Hematopoietic multipotent progenitor cell treated with erythropoietin and hydrocortisone succinate and interleukin-3 and kit ligand, for 6 days (in vitro differentiated cells): ENCODE data around the gene PRKG1.

Source experiments
- DNase-seq: peaks from one replicate; pipeline ENCODE4 v3.0.0-alpha.2; 2015

The PRKG1 gene

DNA sequence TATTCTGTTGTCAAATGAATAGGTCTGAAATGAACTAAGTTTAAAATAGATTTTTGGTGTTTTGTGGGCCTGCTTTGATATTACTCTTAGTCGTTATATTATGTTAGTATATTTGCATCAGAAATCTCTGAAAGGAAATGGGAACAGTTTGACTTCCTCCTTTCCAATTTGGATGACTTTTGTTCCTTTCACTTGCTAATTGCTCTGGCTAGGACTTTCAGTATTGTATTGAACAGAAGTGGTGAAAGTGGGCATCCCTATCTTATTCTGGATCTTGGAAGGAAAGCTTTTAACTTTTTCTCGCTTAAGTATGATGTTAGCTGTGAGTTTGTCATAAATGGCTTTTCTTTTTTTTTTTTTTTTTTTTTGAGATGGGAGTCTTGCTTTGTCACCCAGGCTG, 966.2 kb downstream of the PRKG1 start:
- no peak for DNase-seq

- no peak for DNase-seq
Measured at GRCh38 chr10:52043811-52044210, 969.5 kb downstream of the PRKG1 start.

- no peak for DNase-seq
Measured at GRCh38 chr10:52048051-52048450, 973.8 kb downstream of the PRKG1 start.

- no peak for DNase-seq
Measured at GRCh38 chr10:52050429-52051047, 976.3 kb downstream of the PRKG1 start.

DNA sequence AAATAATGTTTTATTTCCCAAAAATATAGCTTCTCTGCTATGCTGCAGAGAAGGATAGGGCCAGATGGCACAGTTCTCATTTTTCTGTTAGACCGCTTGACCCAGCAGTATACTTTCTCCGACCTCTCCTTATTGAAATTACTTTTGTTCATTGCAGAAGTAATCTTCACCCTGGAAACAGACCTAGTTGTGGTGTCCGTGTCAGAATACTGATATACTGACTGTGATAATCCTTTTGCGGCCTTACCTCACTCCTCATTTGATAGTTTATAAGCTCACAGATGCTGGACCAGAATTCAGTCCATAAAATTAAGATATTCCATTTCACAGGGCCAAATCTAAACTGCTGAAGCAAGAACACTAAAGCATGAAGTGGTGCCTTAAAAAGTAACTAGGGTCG, 979.2 kb downstream of the PRKG1 start:
- DNase-seq = no peak

DNA sequence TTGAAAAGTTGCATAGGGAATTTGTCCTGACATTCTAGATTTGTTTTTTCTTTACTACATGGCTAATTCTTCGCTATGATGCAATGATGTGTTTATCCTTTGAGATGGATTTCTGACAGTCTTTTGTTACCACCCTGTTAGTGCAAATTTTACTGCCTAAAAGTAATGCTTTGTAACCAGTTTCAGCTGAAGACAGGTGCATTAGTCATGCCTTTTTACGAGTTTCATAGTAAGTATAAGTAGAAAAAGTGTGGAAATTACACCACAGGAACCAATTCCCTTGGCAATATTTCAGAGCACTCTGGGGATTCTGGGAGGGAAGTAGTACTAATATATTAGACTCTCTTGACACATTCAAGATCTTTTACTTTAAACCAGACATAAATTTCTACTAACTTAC, 982.0 kb downstream of the PRKG1 start:
- no peak for DNase-seq

- DNase-seq = no peak
Measured at GRCh38 chr10:52059089-52059488, 984.8 kb downstream of the PRKG1 start.

GRCh38 chr10:52063159-52063558, 988.9 kb downstream of the PRKG1 start:
- no peak for DNase-seq

DNA sequence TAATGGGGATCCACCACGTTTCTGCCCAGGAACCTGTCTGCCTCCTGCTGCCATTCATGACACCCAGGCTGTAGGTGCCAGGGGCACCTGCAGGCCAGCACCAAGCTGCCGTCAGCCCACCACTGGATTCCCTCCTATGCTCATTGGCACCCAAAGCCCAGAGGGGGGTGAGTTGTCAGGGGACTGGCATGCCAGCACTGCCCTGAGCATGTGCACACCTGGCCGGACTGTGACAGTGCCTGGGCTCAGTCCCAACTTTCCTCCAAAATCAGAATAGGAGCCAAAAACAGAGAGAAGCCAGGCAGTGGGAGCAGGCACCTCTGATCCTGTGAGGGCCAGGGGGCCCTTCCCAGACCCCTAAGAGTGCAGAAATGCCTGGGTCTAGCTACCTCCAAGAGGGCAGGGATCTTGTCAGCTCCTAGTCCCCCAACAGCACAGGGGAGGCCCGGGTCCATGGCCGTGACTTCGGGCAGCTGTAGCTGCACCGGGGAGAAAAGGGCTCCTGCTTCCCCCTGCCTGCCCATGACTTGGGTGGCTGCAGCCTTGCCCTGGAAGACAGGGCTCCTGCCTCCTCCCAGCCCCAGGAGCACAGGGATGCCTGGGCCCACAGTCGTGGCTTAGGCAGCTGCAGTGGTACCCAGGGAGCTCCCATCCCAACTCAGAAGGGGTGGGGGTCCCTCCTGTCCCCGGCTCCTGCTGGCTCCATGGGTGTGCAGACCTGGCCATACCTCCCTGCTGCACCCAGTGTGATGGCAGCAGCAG, 990.0 kb downstream of the PRKG1 start:
- no peak for DNase-seq

- DNase-seq = no peak
Measured at GRCh38 chr10:52066383-52066782, 992.1 kb downstream of the PRKG1 start.

DNA sequence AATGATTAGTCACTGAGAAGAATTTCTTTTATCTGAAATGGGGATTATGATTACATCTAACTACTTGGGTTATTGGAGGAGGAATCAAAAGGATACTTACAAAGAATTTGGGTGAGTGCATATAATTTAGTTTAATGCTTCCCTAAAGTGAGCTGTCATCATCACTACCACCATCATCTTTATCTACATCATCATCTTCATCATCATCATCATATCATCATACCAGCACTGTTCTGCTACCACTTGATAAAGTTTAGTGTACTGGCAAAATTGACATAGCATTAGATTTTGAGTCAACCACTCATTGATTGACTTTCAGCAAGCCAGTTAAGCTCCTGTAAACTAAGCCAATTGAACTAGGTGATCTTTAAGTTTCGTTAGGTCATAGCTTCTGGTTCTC, 994.2 kb downstream of the PRKG1 start:
- no peak for DNase-seq

DNA sequence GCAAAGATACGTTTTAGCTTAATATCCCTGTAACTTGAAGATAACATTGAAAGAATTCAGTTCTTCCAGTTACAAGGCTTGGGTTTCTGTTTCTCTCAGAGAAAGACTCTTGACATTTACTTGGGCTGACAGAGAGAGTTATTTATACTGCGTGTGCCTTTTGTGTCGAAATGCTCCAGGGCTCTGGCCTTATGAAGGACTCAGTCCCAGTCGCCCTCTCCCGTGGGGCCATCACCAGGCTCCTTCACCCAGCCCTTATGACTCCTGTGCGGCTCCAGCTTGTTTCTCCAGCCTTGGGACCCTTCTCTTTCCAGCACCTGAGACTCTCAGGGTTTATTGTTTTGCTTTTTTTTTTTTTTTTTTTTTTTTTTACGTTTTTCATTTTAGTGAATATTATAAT, 997.5 kb downstream of the PRKG1 start:
- DNase-seq = no peak

DNA sequence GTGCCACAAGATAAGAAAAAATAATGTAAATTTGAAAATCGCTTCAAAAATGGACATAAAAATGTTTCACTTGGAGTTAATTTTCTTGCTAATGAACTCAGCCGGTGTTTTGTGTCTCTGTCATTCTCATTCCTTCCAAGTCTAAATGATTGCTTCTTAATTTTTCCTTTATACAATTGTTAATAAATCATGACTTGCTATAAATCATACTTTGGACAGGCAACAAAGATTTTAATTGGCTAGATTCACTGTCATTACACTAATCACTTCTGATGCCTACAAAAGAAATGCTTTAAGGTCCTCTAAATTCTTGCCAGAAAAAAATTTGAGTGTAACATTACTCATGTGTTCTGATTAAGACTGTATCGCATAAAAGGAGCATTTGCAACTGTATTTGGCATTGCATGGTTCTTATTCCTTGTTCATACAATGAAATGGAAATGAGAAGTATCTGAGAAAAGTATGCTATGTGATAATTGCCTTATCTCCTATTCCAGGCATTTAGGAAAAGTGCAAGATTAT, 1000.3 kb downstream of the PRKG1 start:
- DNase-seq = no peak

- DNase-seq = no peak
Measured at GRCh38 chr10:52077814-52078213, 1003.5 kb downstream of the PRKG1 start.

- no peak for DNase-seq
Measured at GRCh38 chr10:52078397-52078937, 1004.2 kb downstream of the PRKG1 start.

GRCh38 chr10:52082307-52082706, 1008.0 kb downstream of the PRKG1 start:
- DNase-seq = no peak

- no peak for DNase-seq
Measured at GRCh38 chr10:52083422-52083821, 1009.1 kb downstream of the PRKG1 start.

DNA sequence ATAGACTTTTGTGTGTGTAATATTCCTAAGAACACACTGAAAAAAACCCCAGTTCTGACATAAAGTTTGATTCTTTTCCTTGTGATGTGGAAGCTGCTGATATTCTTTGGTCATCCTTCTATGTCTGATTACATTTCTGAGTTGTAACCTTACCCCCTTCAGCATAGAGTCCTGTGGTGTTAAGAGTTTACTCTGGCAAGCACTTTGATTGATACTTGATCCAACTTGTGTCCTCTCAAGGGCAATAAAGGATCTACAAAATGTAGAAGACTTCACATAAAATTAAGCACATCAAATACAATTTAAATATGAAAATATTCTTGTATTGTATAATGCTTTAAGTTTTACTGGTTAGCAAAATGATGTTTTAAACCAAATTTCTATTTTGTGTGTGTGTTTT, 1018.1 kb downstream of the PRKG1 start:
- DNase-seq = no peak

GRCh38 chr10:52098130-52098529, 1023.8 kb downstream of the PRKG1 start:
- no peak for DNase-seq

- DNase-seq = no peak
Measured at GRCh38 chr10:52099026-52099600, 1024.8 kb downstream of the PRKG1 start.

DNA sequence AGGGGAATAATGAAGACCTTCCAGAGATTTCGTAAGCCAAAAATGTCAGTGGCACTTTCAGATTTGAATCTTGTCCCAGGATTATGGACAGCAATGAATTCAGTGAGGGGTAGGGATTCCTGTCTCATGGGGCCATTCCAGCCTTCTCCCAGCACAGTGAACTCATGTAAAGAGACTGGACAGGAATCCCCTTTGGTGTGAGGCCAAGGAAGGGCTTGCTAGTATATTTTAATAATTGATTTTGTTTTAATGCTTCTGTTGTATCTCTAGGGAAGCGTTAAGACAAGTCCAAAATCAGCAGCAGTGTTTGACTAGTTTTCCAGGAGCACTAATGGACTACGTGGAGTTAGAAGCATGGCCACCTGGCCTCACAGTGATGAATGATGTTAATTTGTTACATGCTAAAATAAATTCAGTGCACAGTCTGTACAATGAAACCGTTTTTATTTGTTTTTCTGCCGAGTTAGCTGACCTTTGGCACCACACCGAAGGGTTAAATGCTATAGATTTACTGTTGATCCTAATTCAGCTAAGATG, 1025.8 kb downstream of the PRKG1 start:
- no peak for DNase-seq

GRCh38 chr10:52105301-52105700, 1031.0 kb downstream of the PRKG1 start:
- DNase-seq = no peak

DNA sequence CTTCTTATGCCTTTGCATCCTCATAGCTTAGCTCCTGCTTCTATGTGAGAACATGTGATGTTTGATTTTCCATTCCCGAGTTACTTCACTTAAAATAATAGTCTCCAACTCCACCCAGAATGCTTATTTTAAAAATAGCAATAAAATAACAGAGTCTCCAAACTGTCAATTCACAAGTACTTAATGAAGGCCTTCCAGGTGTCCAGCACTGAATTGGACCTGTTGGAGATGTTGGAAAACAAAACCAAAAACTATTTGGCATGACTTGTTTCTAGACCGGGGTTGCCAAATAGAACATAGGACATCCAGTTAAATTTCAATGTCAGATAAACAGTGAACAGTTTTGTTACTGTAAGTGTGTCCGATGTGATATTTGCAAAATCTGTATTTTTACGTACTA, 1031.7 kb downstream of the PRKG1 start:
- no peak for DNase-seq

DNA sequence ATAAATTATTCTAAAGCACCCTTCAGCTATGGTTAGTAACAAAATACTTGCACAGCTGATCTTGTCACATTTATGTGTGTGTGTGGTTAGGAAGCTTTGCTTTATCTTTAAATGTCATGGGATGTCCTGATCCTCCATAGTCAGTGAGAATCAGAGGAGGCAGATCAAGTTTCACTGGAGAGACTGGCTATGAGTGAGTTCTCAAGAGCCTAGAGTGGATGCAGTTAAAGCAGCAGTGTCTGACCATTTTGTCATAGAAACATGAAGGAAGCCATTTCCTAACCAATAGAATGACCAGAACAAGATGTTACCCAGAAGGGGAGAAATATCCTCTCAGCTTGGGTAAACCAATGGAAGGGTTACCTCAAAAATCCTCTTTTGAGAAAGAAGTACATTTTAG, 1032.6 kb downstream of the PRKG1 start:
- DNase-seq = no peak
